HEK293 (cell line): ENCODE results near the gene SLC30A7.

Source experiments
- CTCF ChIA-PET: fragments of 350-600 bp; formaldehyde crosslinking; extraction: SDS; loops from one replicate; lab custom pipeline; 2021; ENCODE audit warnings: antibody characterized with exemption; lab: Yijun Ruan, JAX
- POLR2A ChIA-PET: fragments of 300-600 bp; formaldehyde crosslinking; extraction: SDS; loops from one replicate; lab custom pipeline; 2020; ENCODE audit warnings: antibody characterized with exemption, inconsistent platforms; lab: Yijun Ruan, JAX
- H3K27ac ChIP-seq: fragments of 200-500 bp; sonication (Bioruptor generic); 2 replicates; pipeline ENCODE4 v1.5.1; 2014; ENCODE audit warnings: low read depth, low read length, control low read depth, inconsistent platforms; ENCODE audit errors: extremely low read depth
- H3K36me3 ChIP-seq, 2 experiments: fragments of 200-500 bp in 1 of 2; sonication (Bioruptor generic) in 1 of 2; 1 replicate in 1 of 2; 2 replicates in 1 of 2; pipeline ENCODE4 v1.5.1; 2014 to 2017; ENCODE audit warnings: inconsistent platforms in 2 of 2, low read length in 2 of 2; ENCODE audit not compliant: control insufficient read depth in 2 of 2, insufficient read depth in 1 of 2
- H3K4me1 ChIP-seq: fragments of 200-500 bp; sonication (Bioruptor generic); 2 replicates; pipeline ENCODE4 v1.5.1; 2014; ENCODE audit warnings: mild to moderate bottlenecking, low read length, inconsistent platforms; ENCODE audit not compliant: control insufficient read depth, insufficient read depth
- H3K4me3 ChIP-seq: 2 replicates; pipeline ENCODE4 v1.5.1; 2011; ENCODE audit warnings: low read depth, mild to moderate bottlenecking, control low read depth, low read length, moderate library complexity
- H3K9me3 ChIP-seq: fragments of 200-500 bp; sonication (Bioruptor generic); 2 replicates; pipeline ENCODE4 v1.5.1; 2014; ENCODE audit warnings: low read depth, low read length, inconsistent platforms; ENCODE audit not compliant: control insufficient read depth, insufficient read depth
- ATF2 ChIP-seq: fragments of 450-650 bp; formaldehyde crosslinking; IDR thresholded peaks from 2 replicates; pipeline ENCODE4 v1.5.1; 2016; ENCODE audit warnings: missing biosample characterization, missing genetic modification characterization, low read depth
- SETDB1 ChIP-seq: IDR thresholded peaks from one replicate; pipeline ENCODE4 v1.6.1; 2017; ENCODE audit warnings: mild to moderate bottlenecking, low read length, moderate library complexity, mixed read lengths; ENCODE audit not compliant: insufficient read length
- SP2 ChIP-seq: fragments of 450-650 bp; formaldehyde crosslinking; IDR thresholded peaks from 2 replicates; pipeline ENCODE4 v1.5.1; 2016; ENCODE audit warnings: missing biosample characterization, missing genetic modification characterization
- TCF7L2 ChIP-seq: IDR thresholded peaks from 2 replicates; pipeline ENCODE4 v1.6.1; 2011; ENCODE audit warnings: low read depth, mild to moderate bottlenecking, inconsistent platforms, low read length, moderate library complexity, borderline replicate concordance
- WT1 ChIP-seq: fragments of 450-650 bp; formaldehyde crosslinking; IDR thresholded peaks from 2 replicates; pipeline ENCODE4 v1.5.1; 2016; ENCODE audit warnings: missing biosample characterization, missing genetic modification characterization
- ZBTB21 ChIP-seq: fragments of 450-650 bp; formaldehyde crosslinking; IDR thresholded peaks from 2 replicates; pipeline ENCODE4 v1.5.1; 2017; ENCODE audit warnings: missing biosample characterization, missing genetic modification characterization
- ZBTB26 ChIP-seq: fragments of 450-650 bp; formaldehyde crosslinking; optimal IDR thresholded peaks from 2 replicates; pipeline ENCODE3; 2016; ENCODE audit warnings: missing biosample characterization, mild to moderate bottlenecking, missing genetic modification characterization
- ZBTB49 ChIP-seq: fragments of 450-650 bp; formaldehyde crosslinking; IDR thresholded peaks from 2 replicates; pipeline ENCODE4 v1.5.1; 2016; ENCODE audit warnings: missing biosample characterization, missing genetic modification characterization, low read depth
- ZNF2 ChIP-seq: fragments of 450-650 bp; formaldehyde crosslinking; IDR thresholded peaks from 2 replicates; pipeline ENCODE4 v1.5.1; 2016; ENCODE audit warnings: missing biosample characterization, missing genetic modification characterization
- ZNF280C ChIP-seq: fragments of 450-650 bp; formaldehyde crosslinking; IDR thresholded peaks from 2 replicates; pipeline ENCODE4 v1.5.1; 2016; ENCODE audit warnings: missing biosample characterization, missing genetic modification characterization
- ZNF423 ChIP-seq: fragments of 450-650 bp; formaldehyde crosslinking; IDR thresholded peaks from 2 replicates; pipeline ENCODE4 v1.5.1; 2016; ENCODE audit warnings: missing biosample characterization, missing genetic modification characterization
- ZNF530 ChIP-seq: fragments of 450-650 bp; formaldehyde crosslinking; IDR thresholded peaks from 2 replicates; pipeline ENCODE4 v1.5.1; 2016; ENCODE audit warnings: low read depth, missing biosample characterization, missing genetic modification characterization
- ZNF585B ChIP-seq: fragments of 450-650 bp; formaldehyde crosslinking; IDR thresholded peaks from 2 replicates; pipeline ENCODE4 v1.5.1; 2016; ENCODE audit warnings: missing biosample characterization, missing genetic modification characterization
- ZNF624 ChIP-seq: fragments of 450-650 bp; formaldehyde crosslinking; IDR thresholded peaks from 2 replicates; pipeline ENCODE4 v1.5.1; 2017; ENCODE audit warnings: missing biosample characterization, missing genetic modification characterization
- ZNF677 ChIP-seq: fragments of 450-650 bp; IDR thresholded peaks from 2 replicates; pipeline ENCODE4 v1.5.0; 2018; ENCODE audit warnings: missing biosample characterization, mild to moderate bottlenecking, missing genetic modification characterization, moderate library complexity
- ZNF776 ChIP-seq: fragments of 450-650 bp; formaldehyde crosslinking; IDR thresholded peaks from 2 replicates; pipeline ENCODE4 v1.5.0; 2017; ENCODE audit warnings: missing biosample characterization, missing genetic modification characterization, borderline replicate concordance
- ZSCAN23 ChIP-seq: fragments of 450-650 bp; formaldehyde crosslinking; IDR thresholded peaks from 2 replicates; pipeline ENCODE4 v1.5.1; 2016; ENCODE audit warnings: missing biosample characterization, missing genetic modification characterization
- TF ChIP-seq, protein P1 (sequence below): fragments of 450-650 bp; formaldehyde crosslinking; IDR thresholded peaks from 2 replicates; pipeline ENCODE4; 2016; ENCODE audit warnings: missing biosample characterization, missing genetic modification characterization
- TF ChIP-seq, protein P2 (sequence below): fragments of 450-650 bp; formaldehyde crosslinking; IDR thresholded peaks from 2 replicates; pipeline ENCODE4 v1.5.1; 2016; ENCODE audit warnings: missing biosample characterization, missing genetic modification characterization

SLC30A7 gene

GRCh38 chr1:100881687-100882086 lies 14.2 kb upstream of the SLC30A7 start:
- H3K27ac ChIP-seq = no peak overlapping the region
- TF ChIP-seq WT1 (tag by site-specific recombination) (no peak), ZBTB26 (tag by site-specific recombination) (no peak), ZSCAN23 (tag by site-specific recombination) (no peak), ZNF776 (tag by site-specific recombination) (no peak), ZNF2 (tag by site-specific recombination) (no peak), ZNF280C (tag by site-specific recombination) (no peak), TCF7L2 (no peak), ZNF530 (tag by site-specific recombination) (no peak), ZNF624 (tag by site-specific recombination) (no peak), SP2 (tag by site-specific recombination) (no peak), ZNF677 (tag by site-specific recombination) (no peak), ZNF585B (no peak)
- TF ChIP-seq, protein P1, sequence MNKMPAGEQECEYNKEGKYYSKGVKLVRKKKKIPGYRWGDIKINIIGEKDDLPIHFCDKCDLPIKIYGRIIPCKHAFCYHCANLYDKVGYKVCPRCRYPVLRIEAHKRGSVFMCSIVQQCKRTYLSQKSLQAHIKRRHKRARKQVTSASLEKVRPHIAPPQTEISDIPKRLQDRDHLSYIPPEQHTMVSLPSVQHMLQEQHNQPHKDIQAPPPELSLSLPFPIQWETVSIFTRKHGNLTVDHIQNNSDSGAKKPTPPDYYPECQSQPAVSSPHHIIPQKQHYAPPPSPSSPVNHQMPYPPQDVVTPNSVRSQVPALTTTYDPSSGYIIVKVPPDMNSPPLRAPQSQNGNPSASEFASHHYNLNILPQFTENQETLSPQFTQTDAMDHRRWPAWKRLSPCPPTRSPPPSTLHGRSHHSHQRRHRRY (tag by site-specific recombination) = no peak
- TF ChIP-seq, protein P2, sequence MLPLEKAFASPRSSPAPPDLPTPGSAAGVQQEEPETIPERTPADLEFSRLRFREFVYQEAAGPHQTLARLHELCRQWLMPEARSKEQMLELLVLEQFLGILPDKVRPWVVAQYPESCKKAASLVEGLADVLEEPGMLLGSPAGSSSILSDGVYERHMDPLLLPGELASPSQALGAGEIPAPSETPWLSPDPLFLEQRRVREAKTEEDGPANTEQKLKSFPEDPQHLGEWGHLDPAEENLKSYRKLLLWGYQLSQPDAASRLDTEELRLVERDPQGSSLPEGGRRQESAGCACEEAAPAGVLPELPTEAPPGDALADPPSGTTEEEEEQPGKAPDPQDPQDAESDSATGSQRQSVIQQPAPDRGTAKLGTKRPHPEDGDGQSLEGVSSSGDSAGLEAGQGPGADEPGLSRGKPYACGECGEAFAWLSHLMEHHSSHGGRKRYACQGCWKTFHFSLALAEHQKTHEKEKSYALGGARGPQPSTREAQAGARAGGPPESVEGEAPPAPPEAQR (tag by site-specific recombination) = no peak
- no peaks in the 10 kb centered on the region for H3K9me3 ChIP-seq
- ChIA-PET CTCF (no interaction called here), POLR2A (no interaction called here)
- no peak overlapping the region for H3K4me3 ChIP-seq
- H3K4me1 ChIP-seq = peaks cover 3% of the 10 kb centered on the region; the same call in 1 of the 2 replicates
- H3K36me3 ChIP-seq = peaks cover 0 to 11% of the 10 kb centered on the region in 2 experiments; a peak in 1 of 3 replicates

- TF ChIP-seq ZBTB49 (tag by site-specific recombination) = no peak
- TF ChIP-seq ZBTB21 (tag by site-specific recombination) = no peak
- no peak for TF ChIP-seq SETDB1
- peak; percentile 8; the same call in 1 of the 2 replicates for TF ChIP-seq ATF2
- TF ChIP-seq ZNF423 (tag by site-specific recombination) = no peak
- H3K4me1 ChIP-seq = peaks cover 3% of the 10 kb centered on the region; the same call in 1 of the 2 replicates
- H3K4me3 ChIP-seq = no peak overlapping the region
- POLR2A ChIA-PET = no interaction called here
- H3K36me3 ChIP-seq = peaks cover 0 to 5% of the 10 kb centered on the region in 2 experiments; a peak in 1 of 3 replicates
- H3K27ac ChIP-seq = no peak overlapping the region
- CTCF ChIA-PET = interaction anchor here (0.5 to 1.1 kb wide), 3 partner anchors 14 to 473 kb away, joined by 4 to 9 read pairs (median 5); no protein-coding TSS in a partner anchor
- H3K9me3 ChIP-seq = no peaks in the 10 kb centered on the region
These were observed 13.2 kb upstream of the SLC30A7 start for GRCh38 chr1:100882698-100883097.
